Tibial nerve (tissue), 4 donors: ENCODE measurements around the gene UGT1A5.

ENCODE experiments used
- CTCF ChIP-seq, 5 experiments: fragments of 200-600 bp in 3 of 5; fragments of 450-650 bp in 2 of 5; sonication (generic) in 3 of 5; IDR thresholded peaks; one replicate each; pipeline ENCODE4 v1.5.1; 2016 to 2019; ENCODE audit warnings: antibody characterized with exemption in 5 of 5, mild to moderate bottlenecking in 3 of 5, moderate library complexity in 2 of 5
- EP300 ChIP-seq, 2 donors: sonication (generic); formaldehyde crosslinking; IDR thresholded peaks; one replicate each; pipeline ENCODE4 v1.6.1; 2017; ENCODE audit warnings: antibody characterized with exemption in 2 of 2, mild to moderate bottlenecking in 1 of 2
- POLR2A ChIP-seq, 2 donors: fragments of 450-650 bp; IDR thresholded peaks; one replicate each; pipeline ENCODE4 v1.6.1; 2017; ENCODE audit warnings: antibody characterized with exemption in 2 of 2, mild to moderate bottlenecking in 2 of 2, moderate library complexity in 2 of 2

- TF ChIP-seq EP300 (IDR thresholded peaks at IDR 0.05), result no peak
- no peak for TF ChIP-seq CTCF (IDR thresholded peaks at IDR 0.05)
- no peak for TF ChIP-seq POLR2A (IDR thresholded peaks at IDR 0.05)
These were observed 37.7 kb upstream of the UGT1A5 start for GRCh38 chr2:233674995-233675394.
